GM18502 (cell line): ENCODE data around the gene SLC66A2.
"Not testable (repeated sequence)": the region's sequence is repeated elsewhere in the genome, so short reads cannot be mapped to it uniquely, and the experiment has no call there.

Source experiments
- ATAC-seq: cut with Tn5 transposase; IDR thresholded peaks from one replicate; pipeline ENCODE4 v1.9.1; 2021; ENCODE audit warnings: mild to moderate bottlenecking; ENCODE audit not compliant: unreplicated experiment, poor library complexity

The SLC66A2 gene

GRCh38 chr18:79971986-79972385 is 20.5 kb upstream of the SLC66A2 start:
- ATAC-seq = no peak

- ATAC-seq = no peak
Measured at GRCh38 chr18:79971211-79971952, 19.9 kb upstream of the SLC66A2 start.

- no peak for ATAC-seq
Measured at GRCh38 chr18:79970419-79971133, 19.1 kb upstream of the SLC66A2 start.

- ATAC-seq = no peak
Measured at GRCh38 chr18:79965119-79965902, 13.9 kb upstream of the SLC66A2 start.

- ATAC-seq = peak; percentile 62
Measured at GRCh38 chr18:79964330-79965118, 13.1 kb upstream of the SLC66A2 start, which contains the start of gene HSBP1L1. TSS of gene HSBP1L1 (plus strand) at chr18:79964643. CDS start at chr18:79964736, 93 bp downstream.

- ATAC-seq = no peak
Measured at GRCh38 chr18:79963658-79964329, 12.3 kb upstream of the SLC66A2 start.

- ATAC-seq = peak; percentile 74
Measured at GRCh38 chr18:79962835-79963657, 11.6 kb upstream of the SLC66A2 start.

GRCh38 chr18:79962311-79962710 is 10.9 kb upstream of the SLC66A2 start:
- no peak for ATAC-seq

- no peak for ATAC-seq
Measured at GRCh38 chr18:79961527-79962291, 10.3 kb upstream of the SLC66A2 start.

GRCh38 chr18:79960921-79961526 is 9.6 kb upstream of the SLC66A2 start:
- ATAC-seq = no peak

- not testable (repeated sequence) for ATAC-seq
Measured at GRCh38 chr18:79960161-79960801, 8.8 kb upstream of the SLC66A2 start.

- ATAC-seq = no peak
Measured at GRCh38 chr18:79958981-79959380, 7.5 kb upstream of the SLC66A2 start.

- ATAC-seq = no peak
Measured at GRCh38 chr18:79956276-79956675, 4.8 kb upstream of the SLC66A2 start.

GRCh38 chr18:79955302-79956075 is 4.0 kb upstream of the SLC66A2 start:
- no peak for ATAC-seq

- no peak for ATAC-seq
Measured at GRCh38 chr18:79954791-79955190, 3.3 kb upstream of the SLC66A2 start.

- no peak for ATAC-seq
Measured at GRCh38 chr18:79953971-79954651, 2.7 kb upstream of the SLC66A2 start.
